Kidney epithelial cell (primary cell): Measurements from ENCODE around the gene RBCK1. TPM values are rescaled to one million over a fixed set of nuclear protein-coding genes. Genes with fewer than 3 reads are reported as not detected.
"Not testable (repeated sequence)": the region's sequence is repeated elsewhere in the genome, so short reads cannot be mapped to it uniquely, and the experiment has no call there.

Source experiments
- DNase-seq: peaks from one replicate; pipeline ENCODE4 v3.0.0-alpha.2; 2010; ENCODE audit warnings: low read depth
- H3K27me3 ChIP-seq: 2 replicates; pipeline ENCODE4 v1.6.0; 2011; ENCODE audit warnings: low read length; ENCODE audit not compliant: control insufficient read depth, insufficient read depth
- H3K36me3 ChIP-seq: 2 replicates; pipeline ENCODE4 v1.5.1; 2011; ENCODE audit warnings: low read length; ENCODE audit not compliant: control insufficient read depth, insufficient read depth
- H3K4me3 ChIP-seq: 2 replicates; pipeline ENCODE4 v1.5.1; 2011; ENCODE audit warnings: low read depth, mild to moderate bottlenecking, control low read depth, low read length
- CTCF ChIP-seq: IDR thresholded peaks from 2 replicates; pipeline ENCODE4 v1.5.1; 2011; ENCODE audit warnings: mild to moderate bottlenecking, moderate library complexity, low read length, control low read depth, inconsistent platforms; ENCODE audit not compliant: insufficient read depth, poor library complexity, severe bottlenecking
- total RNA-seq: library from RNA; depleted of rRNA; stranded (reverse); fragments of >200 nt; gene quantifications from 2 replicates; pipeline ENCODE4 v1.2.3, GENCODE V29; 2015

RBCK1 gene
- total RNA-seq, 1 donor from 2014 or later = 292 TPM

GRCh38 chr20:370151-370600, 37.9 kb upstream of the RBCK1 start:
- Histone ChIP-seq H3K4me3 (no peak overlapping the region), H3K36me3 (no peaks in the 10 kb centered on the region), H3K27me3 (no peaks in the 10 kb centered on the region)
- DNase-seq = no peak
- no peak for TF ChIP-seq CTCF

DNA sequence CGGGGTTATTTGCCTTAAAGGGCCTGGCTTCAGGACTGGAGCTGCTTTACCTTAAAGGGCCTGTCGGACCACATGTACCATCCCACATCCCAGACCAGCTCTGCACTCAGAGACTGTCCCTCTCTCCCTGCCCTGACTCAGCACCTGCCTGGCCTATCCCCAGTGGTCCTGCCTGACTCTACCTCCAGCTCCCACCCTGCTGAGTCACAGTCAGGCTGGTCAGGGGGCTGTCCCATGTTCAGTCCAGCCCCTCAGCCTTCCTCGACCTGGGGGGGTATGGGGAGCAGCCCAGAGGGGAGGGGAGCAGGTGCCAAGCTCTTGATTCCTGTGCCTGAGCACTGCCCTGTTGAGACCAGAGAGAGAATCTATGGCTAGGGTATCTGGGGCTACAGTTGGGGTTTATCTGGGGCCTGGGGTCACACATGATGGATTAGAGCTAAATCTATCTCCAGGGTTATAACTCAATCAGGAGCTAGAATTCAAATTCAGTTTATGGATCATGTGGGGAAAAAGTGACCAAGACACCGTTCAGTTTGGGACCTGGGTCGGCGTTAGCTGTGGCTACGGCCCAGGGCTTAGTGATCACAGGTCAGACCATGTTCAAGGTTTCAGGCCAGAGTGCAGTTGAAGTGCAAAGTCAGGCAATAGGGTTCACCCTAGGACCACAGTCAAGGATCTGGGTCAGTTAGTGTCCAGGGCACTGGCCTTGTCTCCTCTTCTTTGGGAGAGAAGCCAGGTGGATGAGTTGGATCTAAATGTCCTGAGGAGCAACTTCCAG, 36.9 kb upstream of the RBCK1 start:
- no peaks in the 10 kb centered on the region for H3K36me3 ChIP-seq
- no peaks in the 10 kb centered on the region for H3K27me3 ChIP-seq
- no peak for TF ChIP-seq CTCF
- no peak for DNase-seq
- H3K4me3 ChIP-seq = no peak overlapping the region

DNA sequence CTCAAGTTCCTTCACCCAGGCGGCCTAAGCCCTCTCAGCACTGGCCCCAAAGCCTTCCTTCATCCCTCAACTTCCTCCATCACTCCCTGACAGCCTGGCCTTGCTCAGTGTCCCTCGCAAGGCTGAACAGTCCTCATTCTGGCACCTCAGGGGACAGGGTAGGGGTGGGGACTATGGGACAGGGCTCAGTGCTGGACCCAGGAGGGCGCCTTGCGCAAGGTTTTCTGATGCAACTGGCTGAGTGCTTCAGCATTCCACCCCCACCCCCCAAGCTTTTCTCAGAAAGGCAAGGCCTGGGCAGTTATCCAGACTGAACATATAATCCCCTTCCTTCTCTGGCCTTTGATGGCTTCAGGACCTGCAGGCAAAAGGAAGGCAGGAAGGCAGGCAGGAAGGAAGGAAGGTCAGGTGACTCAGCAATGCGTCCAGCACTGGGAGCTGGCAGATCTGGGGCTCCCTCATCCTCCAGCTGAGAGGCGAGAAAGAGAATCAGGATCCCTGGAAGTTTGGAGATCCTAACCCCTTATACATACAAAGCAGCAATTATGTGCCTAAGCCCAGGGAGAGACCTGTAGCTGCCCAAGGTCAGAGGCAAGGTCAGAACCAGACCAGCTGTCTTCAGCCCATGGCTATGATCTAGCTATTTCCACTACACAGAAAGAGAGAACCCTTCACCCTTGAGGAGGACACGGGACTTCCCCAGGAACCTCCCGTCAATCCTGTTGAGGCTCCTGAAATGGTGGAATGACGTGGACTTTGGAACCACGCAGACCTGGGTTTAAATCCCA, 36.1 kb upstream of the RBCK1 start:
- DNase-seq = no peak
- H3K27me3 ChIP-seq = no peaks in the 10 kb centered on the region
- no peak overlapping the region for H3K4me3 ChIP-seq
- TF ChIP-seq CTCF = no peak
- no peaks in the 10 kb centered on the region for H3K36me3 ChIP-seq

DNA sequence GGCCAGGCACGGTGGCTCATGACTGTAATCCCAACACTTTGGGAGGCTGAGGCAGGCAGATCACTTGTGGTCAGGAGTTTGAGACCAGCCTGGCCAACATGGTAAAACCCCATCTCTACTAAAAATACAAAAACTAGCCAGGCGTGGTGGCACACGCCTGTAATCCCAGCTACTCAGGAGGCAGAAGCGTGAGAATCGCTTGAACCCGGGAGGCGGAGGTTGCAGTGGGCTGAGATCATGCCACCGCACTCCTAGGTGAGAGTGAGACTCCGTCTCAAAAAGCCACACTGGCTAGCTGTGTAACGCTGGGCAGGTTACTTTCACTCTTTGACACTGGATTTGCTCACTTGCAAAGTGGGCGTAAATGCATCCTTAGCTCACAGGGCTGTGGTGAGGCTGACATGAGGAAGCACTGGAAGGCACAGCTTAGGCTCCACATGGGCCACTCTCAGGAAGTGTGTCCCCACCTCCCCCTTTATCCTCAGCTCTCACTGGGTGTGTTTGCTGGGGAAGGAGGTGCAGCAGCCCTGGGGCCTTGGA, 35.5 kb upstream of the RBCK1 start:
- H3K4me3 ChIP-seq, H3K36me3 ChIP-seq, DNase-seq, H3K27me3 ChIP-seq: not testable (repeated sequence)

DNA sequence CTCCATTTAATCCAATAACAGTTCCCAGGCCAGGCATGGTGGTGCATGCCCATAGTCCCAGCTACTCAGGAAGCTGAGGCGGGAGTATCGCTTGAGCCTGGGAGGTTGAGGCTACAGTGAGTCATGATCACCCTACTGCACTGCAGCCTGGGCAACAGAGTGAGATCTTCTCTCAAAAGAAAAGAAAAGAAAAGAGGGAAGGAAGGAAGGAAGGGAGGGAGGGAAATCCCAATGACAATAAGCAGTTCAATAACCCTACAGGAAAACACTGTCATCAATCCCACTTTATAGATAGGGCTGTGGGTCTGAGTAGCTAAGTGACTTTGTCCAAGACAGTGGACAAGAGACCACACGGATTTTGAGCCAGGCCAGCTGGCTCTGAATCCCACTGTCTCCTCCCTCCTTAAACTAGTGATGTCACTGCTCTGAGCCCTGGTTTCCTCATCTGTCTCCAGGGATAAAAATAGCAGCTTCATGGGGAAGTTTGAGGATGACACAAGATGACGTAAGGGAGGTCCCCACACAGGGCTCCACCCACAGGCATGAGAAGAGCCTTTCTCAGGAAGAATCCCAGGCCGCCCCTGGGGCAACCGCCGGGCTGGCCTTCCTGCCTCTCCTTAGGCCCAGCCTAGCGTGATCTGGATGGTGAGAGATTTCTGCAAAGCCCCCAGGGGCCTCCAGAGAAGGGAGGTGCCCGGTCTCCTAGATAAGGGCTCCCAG, 34.8 kb upstream of the RBCK1 start:
- DNase-seq = no peak
- Histone ChIP-seq H3K27me3 (no peaks in the 10 kb centered on the region), H3K36me3 (no peaks in the 10 kb centered on the region), H3K4me3 (no peak overlapping the region)
- no peak for TF ChIP-seq CTCF
